GM12892 (cell line): ENCODE measurements around the gene NKPD1.

Experiments used
- DNase-seq: peaks from one replicate; pipeline ENCODE4 v3.0.0; 2011; ENCODE audit not compliant: insufficient read length
- FAIRE-seq: peaks from 2 replicates; lab custom pipeline; 2011; peaks lifted over from hg19 to GRCh38; lab: Jason Lieb, UNC
- POLR2A ChIP-seq: IDR thresholded peaks from 2 replicates; pipeline ENCODE4 v1.6.1; 2011; ENCODE audit warnings: low read depth, low read length, control low read depth
- POLR2AphosphoS5 ChIP-seq: IDR thresholded peaks from 2 replicates; pipeline ENCODE4 v1.6.1; 2011; ENCODE audit warnings: low read depth, low read length, control low read depth
- TAF1 ChIP-seq: IDR thresholded peaks from 2 replicates; pipeline ENCODE4 v1.6.1; 2011; ENCODE audit warnings: low read depth, mild to moderate bottlenecking, control low read depth, low read length, borderline replicate concordance

The NKPD1 gene

GRCh38 chr19:45172173-45172572, 11.4 kb upstream of the NKPD1 start:
- no peak for DNase-seq
- no peak for TF ChIP-seq POLR2AphosphoS5
- no peak for TF ChIP-seq TAF1
- FAIRE-seq: peak; percentile 38

GRCh38 chr19:45171211-45171623, 10.4 kb upstream of the NKPD1 start:
- DNase-seq (no peak), FAIRE-seq (no peak)
- TF ChIP-seq POLR2AphosphoS5 (no peak), POLR2A (no peak)

GRCh38 chr19:45170146-45171106, 9.6 kb upstream of the NKPD1 start:
- FAIRE-seq (no peak), DNase-seq (no peak)
- TF ChIP-seq POLR2AphosphoS5 (no peak), TAF1 (no peak), POLR2A (no peak)

GRCh38 chr19:45169602-45170001, 8.8 kb upstream of the NKPD1 start:
- TF ChIP-seq TAF1 (no peak), POLR2A (no peak), POLR2AphosphoS5 (no peak)
- no peak for FAIRE-seq
- no peak for DNase-seq

- no peak for FAIRE-seq
- TF ChIP-seq TAF1 (no peak), POLR2AphosphoS5 (no peak)
- no peak for DNase-seq
Measured at GRCh38 chr19:45168767-45169351, 8.1 kb upstream of the NKPD1 start.

- DNase-seq (no peak), FAIRE-seq (no peak)
Measured at GRCh38 chr19:45166723-45167252, 6.0 kb upstream of the NKPD1 start.

GRCh38 chr19:45164577-45165335, 4.0 kb upstream of the NKPD1 start:
- TF ChIP-seq TAF1: no peak
- TF ChIP-seq POLR2AphosphoS5: no peak
- no peak for TF ChIP-seq POLR2A
- DNase-seq (peak; percentile 81), FAIRE-seq (peak; percentile 87)

More at GRCh38 chr19:45166723-45167252, 6.0 kb upstream of the NKPD1 start:
- no peak for TF ChIP-seq TAF1
- no peak for TF ChIP-seq POLR2AphosphoS5
- TF ChIP-seq POLR2A: no peak

- no peak for DNase-seq
- no peak for FAIRE-seq
- TF ChIP-seq POLR2AphosphoS5 (no peak), POLR2A (no peak), TAF1 (no peak)
Measured at GRCh38 chr19:45163751-45164460, 3.1 kb upstream of the NKPD1 start.

- TF ChIP-seq TAF1: no peak
- no peak for TF ChIP-seq POLR2A
- TF ChIP-seq POLR2AphosphoS5: no peak
- FAIRE-seq: no peak
- no peak for DNase-seq
Measured at GRCh38 chr19:45163156-45163555, 2.4 kb upstream of the NKPD1 start.

GRCh38 chr19:45162608-45163143, 1.9 kb upstream of the NKPD1 start:
- DNase-seq (no peak), FAIRE-seq (no peak)
- TF ChIP-seq POLR2AphosphoS5 (no peak), TAF1 (no peak), POLR2A (no peak)
